Kidney (tissue), 14 donors: ENCODE results near the gene ME3. TPM values are rescaled to one million over a fixed set of nuclear protein-coding genes. Genes with fewer than 3 reads are reported as not detected.
A peak's percentile ranks its signal among the peaks of the same experiment; 100 is the strongest.

Experiments
- DNase-seq, 5 donors: peaks; one replicate each; pipeline ENCODE4 v3.0.0-alpha.2; 2013 to 2020
- FAIRE-seq: peaks from 2 replicates; lab custom pipeline; 2012; peaks lifted over from hg19 to GRCh38; lab: Jason Lieb, UNC
- H3K27ac ChIP-seq, 2 donors: one replicate each; pipeline ENCODE4 v1.7.0; 2013; ENCODE audit warnings: low read depth in 2 of 2, low read length in 2 of 2, inconsistent platforms in 1 of 2
- H3K27me3 ChIP-seq: one replicate; pipeline ENCODE4 v1.7.1; 2013; ENCODE audit warnings: low read length, inconsistent platforms; ENCODE audit not compliant: control insufficient read depth, insufficient read depth
- H3K36me3 ChIP-seq, 3 donors: one replicate each; pipeline versions ENCODE4 v1.7.0 to v1.7.1; 2013; ENCODE audit warnings: low read length in 3 of 3, control low read depth in 1 of 3, inconsistent platforms in 1 of 3; ENCODE audit not compliant: insufficient read depth in 3 of 3, control insufficient read depth in 2 of 3
- H3K4me1 ChIP-seq, 3 donors: one replicate each; pipeline versions ENCODE4 v1.7.0 to v1.7.1; 2013; ENCODE audit warnings: low read length in 3 of 3, inconsistent platforms in 1 of 3, low read depth in 1 of 3; ENCODE audit not compliant: control insufficient read depth in 2 of 3, insufficient read depth in 2 of 3
- H3K4me3 ChIP-seq, 3 donors: one replicate each; pipeline versions ENCODE4 v1.7.0 to v1.8.1; 2013; ENCODE audit warnings: low read length in 3 of 3, control low read depth in 1 of 3, inconsistent platforms in 1 of 3
- H3K9ac ChIP-seq, 3 donors: one replicate each; pipeline versions ENCODE4 v1.7.0 to v1.7.1; 2013; ENCODE audit warnings: low read length in 3 of 3, control low read depth in 1 of 3, inconsistent platforms in 1 of 3
- H3K9me3 ChIP-seq, 3 donors: one replicate each; pipeline versions ENCODE4 v1.7.0 to v1.7.1; 2013; ENCODE audit warnings: low read length in 3 of 3, control low read depth in 1 of 3, inconsistent platforms in 1 of 3; ENCODE audit not compliant: control insufficient read depth in 2 of 3, insufficient read depth in 1 of 3
- intact Hi-C: fragments of 100-400 bp; cut with DNase I; formaldehyde crosslinking; loops from one replicate; pipeline ENCODE4 v1.11.1; 2022
- polyA plus RNA-seq: library from polyadenylated mRNA; stranded (reverse); fragments of 350-450 nt; fragmentation: Illumina TruSeq; extraction: RNeasy Lipid Tissue Mini Kit (QIAGEN cat#74804); gene quantifications from one replicate; pipeline ENCODE4 v1.2.3, GENCODE V29; 2014; ENCODE audit warnings: low read depth, low replicate concordance; ENCODE audit not compliant: insufficient read depth
- total RNA-seq: library from RNA; stranded (reverse); fragmentation: NEBNext Ultra II Directional; extraction: Animal tissue kit (Norgen Biotek cat#: 25700); gene quantifications from one replicate; pipeline ENCODE4 v1.2.1, GENCODE V29; 2021
- TF ChIP-seq, protein P1 (sequence below): IDR thresholded peaks from 3 replicates; pipeline ENCODE4 v1.5.1; 2012; ENCODE audit warnings: mild to moderate bottlenecking, moderate library complexity, borderline replicate concordance; ENCODE audit not compliant: insufficient read depth; ENCODE audit errors: extremely low read depth
- donor health status: control.
- donor health status: control.
- donor health status: control.
- donor health status: control.
- donor health status: control.
- donor health status: DM: yes; HTN: yes; CAD: no.
- donor health status: Normal renal cell carcinoma (clear cell type).

The ME3 gene
- total and polyA plus RNA-seq, 2 donors from 2014 or later: 13.2 to 32.2 TPM

DNA sequence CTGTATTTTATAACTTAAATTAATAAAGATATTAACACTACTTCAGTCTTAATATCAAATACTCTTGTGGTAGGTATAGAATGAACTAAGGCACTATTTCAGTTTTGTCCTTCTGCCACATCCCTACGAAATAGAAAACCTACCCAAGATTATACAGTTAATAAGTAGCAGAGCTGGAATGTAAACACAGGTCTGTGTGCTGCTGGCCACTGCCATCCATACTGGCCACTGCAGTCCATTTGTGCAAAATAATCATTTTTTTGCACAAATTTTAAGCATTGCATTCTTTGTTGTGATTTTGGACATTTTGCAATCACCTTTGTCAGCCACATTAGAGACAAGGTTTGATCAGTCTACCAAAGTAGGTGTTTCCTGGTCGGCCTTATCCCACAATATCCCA lies 91.9 kb downstream of the ME3 start:
- Histone ChIP-seq H3K4me1 (peaks cover 0 to 12% (median 7%) of the 10 kb centered on the region in 3 donors), H3K27ac (no peak overlapping the region), H3K27me3 (no peaks in the 10 kb centered on the region), H3K4me3 (no peak overlapping the region), H3K9ac (no peak overlapping the region), H3K9me3 (no peaks in the 10 kb centered on the region), H3K36me3 (no peaks in the 10 kb centered on the region)
- TF ChIP-seq, protein P1, sequence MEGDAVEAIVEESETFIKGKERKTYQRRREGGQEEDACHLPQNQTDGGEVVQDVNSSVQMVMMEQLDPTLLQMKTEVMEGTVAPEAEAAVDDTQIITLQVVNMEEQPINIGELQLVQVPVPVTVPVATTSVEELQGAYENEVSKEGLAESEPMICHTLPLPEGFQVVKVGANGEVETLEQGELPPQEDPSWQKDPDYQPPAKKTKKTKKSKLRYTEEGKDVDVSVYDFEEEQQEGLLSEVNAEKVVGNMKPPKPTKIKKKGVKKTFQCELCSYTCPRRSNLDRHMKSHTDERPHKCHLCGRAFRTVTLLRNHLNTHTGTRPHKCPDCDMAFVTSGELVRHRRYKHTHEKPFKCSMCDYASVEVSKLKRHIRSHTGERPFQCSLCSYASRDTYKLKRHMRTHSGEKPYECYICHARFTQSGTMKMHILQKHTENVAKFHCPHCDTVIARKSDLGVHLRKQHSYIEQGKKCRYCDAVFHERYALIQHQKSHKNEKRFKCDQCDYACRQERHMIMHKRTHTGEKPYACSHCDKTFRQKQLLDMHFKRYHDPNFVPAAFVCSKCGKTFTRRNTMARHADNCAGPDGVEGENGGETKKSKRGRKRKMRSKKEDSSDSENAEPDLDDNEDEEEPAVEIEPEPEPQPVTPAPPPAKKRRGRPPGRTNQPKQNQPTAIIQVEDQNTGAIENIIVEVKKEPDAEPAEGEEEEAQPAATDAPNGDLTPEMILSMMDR: no peak
- FAIRE-seq: no peak
- intact Hi-C loops: no loop called here
- DNase-seq: no peak

DNA sequence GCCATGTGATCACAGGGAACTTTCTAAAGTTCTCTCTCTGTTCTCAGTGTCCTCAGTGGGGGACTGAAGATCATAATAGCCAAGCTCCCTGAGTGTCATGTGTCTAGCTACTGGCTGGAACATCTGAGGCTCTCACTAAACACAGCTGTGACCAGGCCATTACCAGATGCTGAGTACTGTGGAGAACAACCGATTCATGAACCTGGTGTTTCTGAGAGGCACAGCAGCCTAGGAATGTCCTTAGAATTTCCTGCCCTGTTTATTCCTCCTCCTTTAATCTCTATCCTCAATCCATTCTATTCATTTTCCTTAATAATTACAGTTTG lies 93.0 kb downstream of the ME3 start:
- TF ChIP-seq, protein P1: no peak
- H3K27ac ChIP-seq: peak overlapping the region in 1 of 2 donors; percentile 23
- intact Hi-C loops: no loop called here
- DNase-seq (no peak), FAIRE-seq (no peak)
- H3K9me3 ChIP-seq: no peaks in the 10 kb centered on the region
- no peaks in the 10 kb centered on the region for H3K36me3 ChIP-seq
- no peak overlapping the region for H3K9ac ChIP-seq
- no peaks in the 10 kb centered on the region for H3K27me3 ChIP-seq
- H3K4me3 ChIP-seq: no peak overlapping the region
- H3K4me1 ChIP-seq: peaks cover 0 to 15% (median 11%) of the 10 kb centered on the region in 3 donors

DNA sequence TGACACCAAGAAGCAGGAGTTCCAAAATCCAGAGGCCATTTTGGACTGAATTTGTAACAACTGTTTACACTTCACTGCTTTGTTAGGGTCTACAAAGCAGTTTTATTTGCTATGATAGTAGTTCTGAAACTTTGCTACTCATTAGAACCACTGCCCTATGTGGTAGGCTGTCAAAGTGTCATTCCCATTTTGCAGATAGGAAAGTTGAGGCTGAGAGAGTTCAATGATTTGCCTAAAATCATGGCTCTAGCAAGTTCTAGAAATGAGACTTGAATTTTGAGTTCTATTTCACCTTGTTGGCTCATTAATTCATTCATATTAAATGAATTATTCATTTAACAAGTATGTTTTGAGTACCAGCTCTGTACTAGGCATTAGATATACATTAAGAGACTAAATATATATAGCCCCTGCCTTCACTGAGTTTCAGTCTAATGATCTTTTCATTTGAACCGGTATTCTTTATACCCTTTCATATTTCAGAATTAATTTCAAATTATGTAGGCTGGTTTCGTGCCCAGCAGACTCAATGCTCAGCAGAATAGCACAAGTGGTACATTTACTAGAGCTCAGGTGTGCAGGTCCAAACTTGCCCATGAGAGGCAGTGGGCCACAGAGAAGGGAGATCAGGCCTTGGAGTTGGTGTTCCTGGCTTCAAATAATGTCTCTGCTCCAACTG lies 93.5 kb downstream of the ME3 start:
- Histone ChIP-seq H3K9me3 (no peaks in the 10 kb centered on the region), H3K9ac (no peak overlapping the region), H3K4me1 (peaks cover 0 to 16% (median 11%) of the 10 kb centered on the region in 3 donors), H3K4me3 (no peak overlapping the region), H3K36me3 (no peaks in the 10 kb centered on the region), H3K27ac (peak overlapping the region in 1 of 2 donors; percentile 66), H3K27me3 (no peaks in the 10 kb centered on the region)
- TF ChIP-seq, protein P1: no peak
- intact Hi-C loops: no loop called here
- FAIRE-seq: no peak
- no peak for DNase-seq
